GM19025 (cell line): ENCODE results near the gene SF3B4.

Source experiments
- ATAC-seq: cut with Tn5 transposase; IDR thresholded peaks from one replicate; pipeline ENCODE4 v1.9.1; 2021; ENCODE audit warnings: mild to moderate bottlenecking, low read depth, moderate library complexity; ENCODE audit not compliant: unreplicated experiment

The SF3B4 gene

DNA sequence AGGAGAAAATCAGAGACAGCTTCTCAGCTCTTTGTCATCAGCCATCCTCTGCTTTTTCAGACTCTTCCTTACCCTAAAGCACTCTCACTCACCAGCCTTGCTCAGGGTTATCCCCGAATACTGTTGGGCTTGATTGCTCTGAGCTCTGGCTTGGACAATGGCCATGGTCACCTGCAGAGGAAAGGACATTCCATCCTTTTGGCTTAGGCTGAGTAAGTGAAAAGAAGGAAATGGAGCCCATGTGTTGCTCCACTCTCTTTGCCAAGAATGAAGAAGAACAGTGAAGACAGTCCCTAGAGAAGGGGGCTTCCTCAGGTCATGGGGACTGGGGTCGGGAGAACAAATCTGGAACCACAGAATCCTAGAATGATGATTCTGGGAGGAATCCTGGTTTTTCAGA, 6.8 kb upstream of the SF3B4 start:
- ATAC-seq = no peak

- ATAC-seq = no peak
Observed at GRCh38 chr1:149933208-149933607, 5.6 kb upstream of the SF3B4 start.

- ATAC-seq = no peak
Observed at GRCh38 chr1:149932474-149932873, 4.9 kb upstream of the SF3B4 start.

- no peak for ATAC-seq
Observed at GRCh38 chr1:149931212-149931790, 3.7 kb upstream of the SF3B4 start.

- no peak for ATAC-seq
Observed at GRCh38 chr1:149929856-149930255, 2.3 kb upstream of the SF3B4 start.

GRCh38 chr1:149928401-149928724, 760 bp upstream of the SF3B4 start:
- no peak for ATAC-seq

GRCh38 chr1:149927056-149927562, 494 bp downstream of the SF3B4 start:
- ATAC-seq = no peak

GRCh38 chr1:149926296-149926695, 1.3 kb downstream of the SF3B4 start:
- ATAC-seq = no peak

DNA sequence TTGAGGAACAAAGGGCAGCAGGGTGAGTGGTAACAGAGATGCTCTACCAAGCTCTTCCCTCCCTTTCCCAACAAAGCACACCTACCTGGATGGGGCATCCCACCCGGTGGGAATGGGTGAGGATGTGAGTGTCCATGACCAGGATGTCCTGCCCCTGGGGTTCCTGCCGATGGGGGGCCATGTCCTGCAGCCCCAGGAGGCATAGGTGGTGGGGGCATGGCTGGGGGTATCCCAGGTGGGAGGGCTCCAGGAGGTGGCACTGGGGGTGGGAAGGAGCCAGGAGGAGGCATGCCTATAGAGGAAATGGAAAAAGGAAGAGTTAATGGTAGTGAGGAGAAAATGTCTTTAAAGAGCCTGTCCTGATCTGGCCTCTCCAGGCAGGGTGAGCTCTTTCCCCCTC, 1.9 kb downstream of the SF3B4 start:
- ATAC-seq = no peak

- ATAC-seq = no peak
Observed at GRCh38 chr1:149925345-149925744, 2.3 kb downstream of the SF3B4 start.

DNA sequence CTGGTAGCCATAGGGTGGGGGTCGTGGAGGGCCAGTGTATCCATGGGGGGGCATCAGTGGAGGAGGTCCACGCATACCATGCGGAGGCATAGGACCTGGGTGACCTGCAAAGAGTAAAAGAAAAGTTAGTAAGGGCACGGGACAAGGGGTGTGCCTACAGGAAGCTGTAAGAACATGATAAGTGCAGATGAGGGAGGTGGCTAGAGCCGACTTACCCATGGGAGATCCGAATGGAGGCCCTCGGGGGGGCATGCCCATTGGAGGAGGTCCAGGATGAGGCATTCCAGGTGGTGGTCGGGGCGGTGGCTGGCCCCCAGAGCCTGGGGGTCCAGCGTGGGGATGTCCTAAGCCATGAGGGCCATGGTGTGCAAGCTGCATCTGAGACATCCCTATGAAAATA, 4.0 kb downstream of the SF3B4 start:
- no peak for ATAC-seq

- no peak for ATAC-seq
Observed at GRCh38 chr1:149917571-149918144, 9.9 kb downstream of the SF3B4 start, which contains the start of gene SV2A. Gene SV2A (minus strand): TSS chr1:149917844. CDS start chr1:149913840, 4,004 bp downstream.

- ATAC-seq = no peak
Observed at GRCh38 chr1:149916898-149917252, 10.7 kb downstream of the SF3B4 start.

DNA sequence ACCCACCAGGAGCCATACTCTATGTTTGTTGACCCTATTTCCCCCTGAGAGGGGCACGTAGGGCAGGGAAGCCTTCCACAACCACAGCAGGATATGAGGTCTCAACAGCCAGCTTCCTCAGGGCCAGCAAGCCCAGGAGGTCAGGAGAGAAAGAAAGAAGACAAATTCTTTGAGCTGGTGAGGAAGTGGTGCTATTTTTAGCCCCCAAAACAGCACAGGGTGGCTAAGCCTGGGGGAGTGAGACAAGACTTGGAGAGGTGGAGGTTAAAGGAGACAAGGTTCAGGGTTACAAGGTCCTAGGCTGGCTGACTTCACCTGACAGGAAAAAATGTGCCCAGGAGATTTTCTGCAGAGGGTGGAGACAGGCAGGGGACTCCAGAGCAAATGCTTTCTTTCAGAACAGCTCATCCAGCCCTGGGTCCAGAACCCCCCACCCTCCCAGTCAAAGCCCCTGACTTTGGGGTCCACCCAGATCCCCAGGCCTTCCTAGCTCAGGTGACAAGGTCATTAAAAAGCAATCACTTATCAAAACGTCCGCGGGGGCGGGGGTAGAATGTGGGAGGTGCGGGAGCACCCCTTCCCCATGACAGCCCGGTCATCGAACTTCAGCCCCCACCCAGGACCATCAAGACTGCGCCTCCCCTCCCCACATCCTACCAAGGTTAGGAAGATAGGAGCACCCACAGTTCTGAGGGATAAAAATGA, 11.3 kb downstream of the SF3B4 start:
- no peak for ATAC-seq

- ATAC-seq = no peak
Observed at GRCh38 chr1:149915429-149916192, 12.0 kb downstream of the SF3B4 start.

DNA sequence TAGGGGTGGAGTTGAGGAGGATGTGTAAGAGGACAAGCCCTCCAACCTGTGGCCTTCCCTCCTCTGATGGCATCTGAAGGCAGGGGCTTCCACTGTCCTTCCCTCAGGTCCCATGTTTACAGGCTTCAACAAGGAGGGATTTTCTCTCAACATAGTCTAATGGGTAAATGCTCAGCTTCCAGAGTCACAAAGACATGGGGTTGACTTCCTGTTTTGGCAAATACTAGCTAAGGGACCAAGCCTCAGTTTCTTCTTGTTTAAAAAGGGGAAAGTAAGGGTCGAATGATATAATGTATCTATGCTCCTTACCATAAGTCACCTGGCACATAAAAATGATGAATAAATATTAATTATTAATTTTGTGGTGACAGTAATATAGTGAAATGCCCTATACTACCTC, 13.1 kb downstream of the SF3B4 start:
- no peak for ATAC-seq

GRCh38 chr1:149906570-149907075, 21.0 kb downstream of the SF3B4 start:
- no peak for ATAC-seq

DNA sequence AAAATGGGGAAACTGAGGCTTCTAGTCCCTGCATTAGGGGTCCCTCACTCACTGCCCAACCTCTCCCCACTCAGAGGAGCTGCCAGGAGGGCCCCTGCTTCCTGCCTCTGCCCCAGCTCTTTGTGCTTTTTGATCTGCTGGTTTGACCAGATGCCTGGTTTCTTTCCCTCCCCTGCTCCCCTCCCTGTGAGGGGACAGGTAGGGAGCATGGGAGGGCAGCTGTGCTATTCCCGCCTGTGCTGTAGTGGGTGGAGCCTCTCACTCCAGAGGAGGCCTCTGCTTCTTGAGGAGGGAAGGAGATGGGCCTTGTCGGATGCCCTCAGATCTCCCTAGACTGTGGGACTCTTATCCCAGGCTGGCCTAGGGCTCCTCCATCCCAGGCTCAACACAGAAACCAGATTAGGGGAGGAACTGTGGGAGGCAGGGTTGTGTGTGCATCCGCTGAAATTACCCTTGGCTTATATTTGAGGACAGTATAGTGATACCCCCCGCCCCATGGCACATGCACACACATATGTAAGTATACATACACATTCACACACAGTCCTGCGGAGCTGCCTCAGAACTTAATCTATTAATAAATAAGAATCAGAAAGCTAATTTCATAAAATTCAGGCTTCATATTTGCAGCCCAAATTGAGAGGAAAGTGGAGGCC, 23.6 kb downstream of the SF3B4 start:
- no peak for ATAC-seq

DNA sequence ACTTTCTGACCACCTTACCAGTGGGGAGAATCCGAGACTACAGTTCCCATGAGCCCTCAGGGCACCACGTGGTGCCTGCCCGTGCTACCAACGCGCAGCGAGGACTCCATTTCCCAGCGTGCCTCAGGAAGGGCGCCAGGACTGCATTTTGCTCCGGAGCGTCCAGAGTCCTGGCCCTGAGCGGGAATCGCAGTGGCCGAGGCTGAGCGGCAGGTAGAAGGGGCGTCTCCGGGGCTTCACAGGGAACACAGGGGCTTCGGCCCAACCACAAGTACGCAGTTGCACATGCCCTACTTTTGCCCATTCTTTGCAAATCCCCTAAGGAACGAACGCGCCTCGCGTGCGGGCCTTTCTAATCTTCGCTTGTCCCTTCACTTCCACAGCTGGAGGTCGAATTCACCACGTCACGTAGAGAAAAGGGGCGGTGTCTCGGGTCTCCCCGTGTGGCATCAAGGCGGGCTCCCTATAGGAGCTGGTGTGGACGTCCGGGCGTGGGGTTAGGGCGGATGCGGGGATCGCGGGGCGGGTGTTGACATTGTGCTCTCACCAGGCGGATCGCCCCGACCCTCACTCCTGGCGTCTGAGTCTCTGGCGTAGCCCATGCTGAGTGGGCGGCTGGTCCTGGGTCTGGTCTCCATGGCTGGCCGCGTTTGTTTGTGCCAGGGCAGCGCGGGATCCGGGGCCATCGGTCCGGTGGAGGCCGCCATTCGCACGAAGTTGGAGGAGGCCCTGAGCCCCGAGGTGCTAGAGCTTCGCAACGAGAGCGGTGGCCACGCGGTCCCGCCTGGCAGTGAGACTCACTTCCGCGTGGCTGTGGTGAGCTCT, 27.9 kb downstream of the SF3B4 start, which contains the start of gene BOLA1:
Gene BOLA1, plus strand, starts transcription at position 109 of the 825 bp plus-strand sequence. Its CDS starts 492 bp downstream, at position 601.
- ATAC-seq = peak; percentile 92

DNA sequence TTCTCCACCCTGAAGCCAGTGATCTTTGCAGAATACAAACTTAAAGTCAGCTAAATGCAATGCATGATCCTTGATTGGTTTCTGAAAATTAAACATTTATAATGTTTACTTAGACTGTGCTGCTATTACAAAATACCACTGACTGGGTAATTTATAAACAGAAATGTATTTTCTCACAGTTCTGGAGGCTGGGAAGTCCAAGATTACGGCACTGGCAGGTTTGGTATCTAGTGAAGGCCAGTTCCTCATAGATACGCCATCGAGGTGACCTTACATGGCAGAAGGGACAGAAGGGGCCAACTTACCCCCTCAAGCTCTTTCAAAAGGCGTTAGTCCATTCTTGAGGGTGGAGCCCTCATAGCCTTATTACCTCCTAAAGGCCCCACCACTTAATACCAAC, 31.0 kb downstream of the SF3B4 start:
- ATAC-seq = no peak
